Activated gamma-delta T cell treated with anti-CD3 and anti-CD28 coated beads, Interleukin-2, amount 50 U/mL, for 16 hours (primary cell): ENCODE measurements around the gene PRAMEF15.
"Not testable (repeated sequence)": the region's sequence is repeated elsewhere in the genome, so short reads cannot be mapped to it uniquely, and the experiment has no call there.

Source experiments
- DNase-seq: peaks from one replicate; pipeline ENCODE4 v3.0.0-alpha.2; 2020; ENCODE audit warnings: low read depth

Gene PRAMEF15

GRCh38 chr1:13315281-13315680 is at the start of gene PRAMEF15:
Gene PRAMEF15 (plus strand): TSS chr1:13315581. CDS start chr1:13318408, 2,827 bp downstream.
- not testable (repeated sequence) for DNase-seq

GRCh38 chr1:13277016-13277415 is 38.4 kb upstream of the PRAMEF15 start:
- not testable (repeated sequence) for DNase-seq

- DNase-seq = not testable (repeated sequence)
Observed at GRCh38 chr1:13279617-13280016, 35.8 kb upstream of the PRAMEF15 start.

- not testable (repeated sequence) for DNase-seq
Observed at GRCh38 chr1:13285037-13285436, 30.3 kb upstream of the PRAMEF15 start, which contains the start of gene PRAMEF8. Gene PRAMEF8 (minus strand): TSS chr1:13285137. CDS start chr1:13284091, 1,046 bp downstream.

- not testable (repeated sequence) for DNase-seq
Observed at GRCh38 chr1:13289030-13289429, 26.4 kb upstream of the PRAMEF15 start.

GRCh38 chr1:13297216-13297931 is 18.0 kb upstream of the PRAMEF15 start:
- DNase-seq = not testable (repeated sequence)

- DNase-seq = not testable (repeated sequence)
Observed at GRCh38 chr1:13298699-13299098, 16.7 kb upstream of the PRAMEF15 start.

- DNase-seq = not testable (repeated sequence)
Observed at GRCh38 chr1:13302197-13302596, 13.2 kb upstream of the PRAMEF15 start.

GRCh38 chr1:13303239-13303638 is 12.1 kb upstream of the PRAMEF15 start, which contains the start of gene PRAMEF33:
Gene PRAMEF33 (plus strand): TSS chr1:13303539. CDS start chr1:13305955, 2,416 bp downstream.
- DNase-seq = not testable (repeated sequence)

- not testable (repeated sequence) for DNase-seq
Observed at GRCh38 chr1:13342496-13342895, 27.1 kb downstream of the PRAMEF15 start.

GRCh38 chr1:13347034-13347433 is 31.7 kb downstream of the PRAMEF15 start, which contains the start of gene PRAMEF14:
Gene PRAMEF14 (minus strand): TSS chr1:13347134. CDS start chr1:13345314, 1,820 bp downstream.
- DNase-seq = not testable (repeated sequence)

- not testable (repeated sequence) for DNase-seq
Observed at GRCh38 chr1:13353476-13353875, 38.1 kb downstream of the PRAMEF15 start.

GRCh38 chr1:13354475-13354874 is 39.1 kb downstream of the PRAMEF15 start:
- not testable (repeated sequence) for DNase-seq

- DNase-seq = not testable (repeated sequence)
Observed at GRCh38 chr1:13356774-13357173, 41.4 kb downstream of the PRAMEF15 start.

GRCh38 chr1:13362364-13362763 is 47.0 kb downstream of the PRAMEF15 start:
- not testable (repeated sequence) for DNase-seq

- not testable (repeated sequence) for DNase-seq
Observed at GRCh38 chr1:13364928-13365327, 49.5 kb downstream of the PRAMEF15 start.

- not testable (repeated sequence) for DNase-seq
Observed at GRCh38 chr1:13366536-13366935, 51.2 kb downstream of the PRAMEF15 start.

- not testable (repeated sequence) for DNase-seq
Observed at GRCh38 chr1:13368544-13368943, 53.2 kb downstream of the PRAMEF15 start.
